Measurements from ENCODE around the gene STOX2.

Gene STOX2

GRCh38 chr4:183860731-183861130 is 44.4 kb upstream of the STOX2 start:
- in situ Hi-C loops (cut with MboI; ENCODE audit: low pct_unique_long_range_greater_than_20kb, low sequenced_read_pairs, unreplicated experiment): no loop called here
- DNase-seq (ENCODE audit: low spot score): no peak
- TF ChIP-seq CTCF (IDR thresholded peaks at IDR 0.05; ENCODE audit: extremely low read depth, insufficient read depth, missing control alignments): no peak

GRCh38 chr4:183861426-183861825 is 43.7 kb upstream of the STOX2 start:
- in situ Hi-C loops (cut with MboI; ENCODE audit: low pct_unique_long_range_greater_than_20kb, low sequenced_read_pairs, unreplicated experiment): no loop called here
- no peak for TF ChIP-seq CTCF (IDR thresholded peaks at IDR 0.05; ENCODE audit: extremely low read depth, insufficient read depth, missing control alignments)
- DNase-seq (ENCODE audit: low spot score): no peak

GRCh38 chr4:183863155-183863825 is 41.8 kb upstream of the STOX2 start:
- no peak for DNase-seq (ENCODE audit: low spot score)
- TF ChIP-seq CTCF (IDR thresholded peaks at IDR 0.05; ENCODE audit: extremely low read depth, insufficient read depth, missing control alignments): no peak
- in situ Hi-C loops (cut with MboI; ENCODE audit: low pct_unique_long_range_greater_than_20kb, low sequenced_read_pairs, unreplicated experiment): no loop called here

GRCh38 chr4:183867247-183867646 is 37.9 kb upstream of the STOX2 start:
- DNase-seq (ENCODE audit: low spot score): no peak
- in situ Hi-C loops (cut with MboI; ENCODE audit: low pct_unique_long_range_greater_than_20kb, low sequenced_read_pairs, unreplicated experiment): no loop called here
- TF ChIP-seq CTCF (IDR thresholded peaks at IDR 0.05; ENCODE audit: extremely low read depth, insufficient read depth, missing control alignments): no peak

- TF ChIP-seq CTCF (IDR thresholded peaks at IDR 0.05; ENCODE audit: extremely low read depth, insufficient read depth, missing control alignments): no peak
- in situ Hi-C loops (cut with MboI; ENCODE audit: low pct_unique_long_range_greater_than_20kb, low sequenced_read_pairs, unreplicated experiment): no loop called here
- no peak for DNase-seq (ENCODE audit: low spot score)
Observed at GRCh38 chr4:183870997-183871396, 34.1 kb upstream of the STOX2 start.

GRCh38 chr4:183871581-183871980 is 33.5 kb upstream of the STOX2 start:
- no peak for TF ChIP-seq CTCF (IDR thresholded peaks at IDR 0.05; ENCODE audit: extremely low read depth, insufficient read depth, missing control alignments)
- in situ Hi-C loops (cut with MboI; ENCODE audit: low pct_unique_long_range_greater_than_20kb, low sequenced_read_pairs, unreplicated experiment): no loop called here
- DNase-seq (ENCODE audit: low spot score): no peak

Data from GM13977 (cell line).